MCF 10A (cell line): ENCODE results near the gene RNF112. TPM values are rescaled to one million over a fixed set of nuclear protein-coding genes. Genes with fewer than 3 reads are reported as not detected.

Experiments used
- BruUV-seq: library from RNA; stranded (reverse); fragments of 400-500 nt; replicated peaks from 2 replicates; lab custom pipeline; 2021; lab: Mats Ljungman, UMichigan
- CTCF ChIA-PET: fragments of 300-600 bp; sonication (Branson Sonifier 250); formaldehyde crosslinking; extraction: SDS; loops from one replicate; lab custom pipeline; 2021; ENCODE audit warnings: antibody characterized with exemption, inconsistent platforms; lab: Yijun Ruan, JAX
- POLR2A ChIA-PET: fragments of 300-600, 350-650 bp; sonication (Branson Sonifier 250); formaldehyde crosslinking; extraction: SDS; loops from one replicate; lab custom pipeline; 2020; ENCODE audit warnings: antibody characterized with exemption, inconsistent platforms; lab: Yijun Ruan, JAX
- DNase-seq: peaks from one replicate; pipeline ENCODE4 v3.0.0-alpha.2; 2018; ENCODE audit not compliant: unreplicated experiment
- H3K27ac Mint-ChIP-seq: one replicate; pipeline ENCODE4 v1.8.0; 2022; ENCODE audit warnings: mild to moderate bottlenecking, low read depth, mixed read lengths; ENCODE audit not compliant: unreplicated experiment
- H3K27me3 Mint-ChIP-seq: one replicate; pipeline ENCODE4 v1.8.0; 2022; ENCODE audit warnings: mixed read lengths; ENCODE audit not compliant: insufficient read depth, unreplicated experiment
- H3K36me3 Mint-ChIP-seq: one replicate; pipeline ENCODE4 v1.8.0; 2022; ENCODE audit warnings: mild to moderate bottlenecking, moderate library complexity, mixed read lengths; ENCODE audit not compliant: insufficient read depth, unreplicated experiment
- H3K4me1 Mint-ChIP-seq: one replicate; pipeline ENCODE4 v1.8.0; 2022; ENCODE audit warnings: mixed read lengths; ENCODE audit not compliant: insufficient read depth, unreplicated experiment
- H3K4me3 Mint-ChIP-seq: one replicate; pipeline ENCODE4 v1.8.0; 2022; ENCODE audit warnings: mild to moderate bottlenecking, moderate library complexity, mixed read lengths; ENCODE audit not compliant: unreplicated experiment
- H3K9me3 Mint-ChIP-seq: one replicate; pipeline ENCODE4 v1.8.0; 2022; ENCODE audit warnings: mixed read lengths; ENCODE audit not compliant: unreplicated experiment
- CTCF ChIP-seq: fragments of 200-600 bp; IDR thresholded peaks from one replicate; pipeline ENCODE4 v1.8.0; 2022; ENCODE audit warnings: antibody characterized with exemption, mild to moderate bottlenecking; ENCODE audit not compliant: unreplicated experiment
- intact Hi-C: fragments of 100-400 bp; cut with micrococcal nuclease; formaldehyde crosslinking; loops from 2 replicates; pipeline ENCODE4 v1.14.1; 2022
- total RNA-seq: library from RNA; stranded (reverse); gene quantifications from 2 replicates; pipeline ENCODE4 v1.2.3, GENCODE V29; 2022

The RNF112 gene
- total RNA-seq, 1 experiment from 2014 or later, result not detected

- CTCF ChIA-PET, result interaction anchor here (0.6 to 2.8 kb wide), 3 partner anchors 10 to 778 kb away, joined by 3 to 6 read pairs (median 4); no protein-coding TSS in a partner anchor
- H3K4me3 Mint-ChIP-seq, result no peak within 1 kb of the TSS
Observed at GRCh38 chr17:19386974-19387920, 23.8 kb upstream of the RNF112 start, which contains the start of gene MFAP4. TSS of gene MFAP4 (minus strand) at chr17:19387190. CDS start at chr17:19387155, 35 bp downstream.

GRCh38 chr17:19387921-19388521 lies 23.0 kb upstream of the RNF112 start:
- ChIA-PET CTCF (interaction anchor here (1.2 to 2.9 kb wide), 3 partner anchors 25 to 59 kb away, joined by 3 to 14 read pairs (median 6); partner anchors contain the start of gene B9D1), POLR2A (interaction anchor here (0.6 to 1.9 kb wide), 4 partner anchors 10 to 433 kb away, joined by 3 to 10 read pairs (median 4); partner anchors contain the start of gene MAPK7)
- no peak for TF ChIP-seq CTCF
- no TSS peak for BruUV-seq
- Mint-ChIP-seq H3K9me3 (no peaks in the 10 kb centered on the region), H3K27ac (no peak overlapping the region), H3K36me3 (peaks cover 7% of the 10 kb centered on the region), H3K4me3 (no peak overlapping the region), H3K4me1 (peaks cover 26% of the 10 kb centered on the region), H3K27me3 (no peaks in the 10 kb centered on the region)
- intact Hi-C loops, result no loop called here
- DNase-seq, result peak; percentile 61

More at GRCh38 chr17:19386974-19387920, 23.8 kb upstream of the RNF112 start, which contains the start of gene MFAP4:
- TF ChIP-seq CTCF, result no peak
- Mint-ChIP-seq H3K9me3 (no peaks in the 10 kb centered on the region), H3K27ac (peak within 1 kb of the TSS; percentile 46), H3K36me3 (peaks cover 15% of the 10 kb centered on the region), H3K27me3 (no peaks in the 10 kb centered on the region), H3K4me1 (peaks cover 26% of the 10 kb centered on the region)
- no TSS peak for BruUV-seq
- intact Hi-C loops, result no loop called here
- POLR2A ChIA-PET, result interaction anchor here (1.2 kb wide), 1 partner anchor 9 kb away, joined by 16 read pairs; the partner anchor contains the start of gene MAPK7
- no peak for DNase-seq

DNA sequence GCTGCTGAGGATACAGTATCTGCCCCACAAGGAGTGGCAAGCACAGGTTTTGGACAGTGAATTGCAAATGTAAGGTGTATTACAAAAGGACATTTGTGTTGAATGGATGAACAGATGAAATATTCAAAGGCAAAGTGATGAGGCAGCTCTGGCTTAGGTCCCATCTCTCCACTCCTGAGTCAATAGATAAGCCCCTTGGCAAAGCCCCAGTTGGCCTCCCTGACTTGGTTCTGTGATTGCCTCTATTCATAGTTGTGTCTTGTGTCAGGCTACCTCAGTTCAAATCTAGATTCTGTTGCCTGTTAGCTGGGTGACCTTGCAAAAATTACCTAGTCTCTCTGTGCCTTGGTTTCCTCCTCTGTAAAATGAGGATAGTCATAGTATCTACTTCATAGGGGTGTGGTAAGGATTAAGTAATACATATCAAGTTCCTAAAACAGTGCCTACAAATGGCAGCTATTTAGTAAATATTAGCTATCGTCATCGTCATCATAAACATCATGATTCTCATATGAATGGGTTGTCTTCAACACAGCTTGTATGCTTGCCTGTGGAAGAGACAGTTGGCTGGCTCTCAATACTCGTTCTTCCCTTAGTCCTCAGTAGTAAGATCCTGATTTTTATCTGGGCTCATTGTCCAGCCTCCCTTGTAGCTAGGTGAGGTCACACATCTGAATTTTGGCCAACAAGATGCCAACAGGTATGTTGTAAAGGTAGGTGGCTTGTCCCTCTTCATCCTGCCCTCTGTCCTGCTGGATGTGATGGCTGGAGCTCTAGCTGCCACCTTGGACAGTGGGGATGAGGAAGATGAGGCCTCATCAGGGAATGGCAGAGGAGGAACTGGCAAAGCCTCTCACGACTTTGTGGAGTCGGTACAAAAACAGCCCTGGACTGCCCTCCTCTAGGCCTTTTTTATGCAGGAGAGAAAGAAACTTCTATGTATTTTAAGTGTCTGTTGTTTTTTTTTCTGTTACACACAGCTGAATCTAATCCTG lies 21.9 kb upstream of the RNF112 start:
- BruUV-seq, result no TSS peak
- CTCF ChIA-PET, result interaction anchor here (0.9 to 2.9 kb wide), 3 partner anchors 24 to 58 kb away, joined by 3 to 14 read pairs (median 3); partner anchors contain the start of gene B9D1
- POLR2A ChIA-PET, result interaction anchor here (0.6 to 1.9 kb wide), 6 partner anchors 11 to 432 kb away, joined by 3 to 10 read pairs (median 4); partner anchors contain the start of gene MAPK7
- Mint-ChIP-seq H3K4me3 (no peak overlapping the region), H3K9me3 (no peaks in the 10 kb centered on the region), H3K4me1 (peaks cover 23% of the 10 kb centered on the region), H3K27ac (no peak overlapping the region), H3K36me3 (peaks cover 4% of the 10 kb centered on the region), H3K27me3 (no peaks in the 10 kb centered on the region)
- intact Hi-C loops, result no loop called here
- no peak for DNase-seq
- no peak for TF ChIP-seq CTCF
